Esophagus muscularis mucosa (tissue), 4 donors: Measurements from ENCODE around the gene DUSP28. TPM values are rescaled to one million over a fixed set of nuclear protein-coding genes. Genes with fewer than 3 reads are reported as not detected.

Source experiments
- DNase-seq: peaks from one replicate; pipeline ENCODE4 v3.0.0-alpha.2; 2017; ENCODE audit errors: extremely low spot score
- H3K27ac ChIP-seq, 4 donors: fragments of 200-600 bp; sonication (generic); replicated peaks in 1 of 4; 1 replicate in 3 of 4; 2 replicates in 1 of 4; pipeline ENCODE4 v1.5.1; 2016 to 2019; ENCODE audit warnings: mild to moderate bottlenecking in 1 of 4
- H3K27me3 ChIP-seq, 4 donors: fragments of 200-600 bp; sonication (generic); one replicate each; pipeline versions ENCODE4 v1.5.1 to v1.6.0; 2016 to 2019
- H3K36me3 ChIP-seq, 4 donors: fragments of 200-600 bp; sonication (generic); one replicate each; pipeline ENCODE4 v1.5.1; 2016 to 2019
- H3K4me1 ChIP-seq, 4 donors: fragments of 200-600 bp; sonication (generic); one replicate each; pipeline ENCODE4 v1.5.1; 2016 to 2019
- H3K4me3 ChIP-seq, 4 donors: fragments of 200-600 bp; sonication (generic); 1 replicate in 2 of 4; 2 replicates in 2 of 4; pipeline ENCODE4 v1.5.1; 2016 to 2019; ENCODE audit warnings: mild to moderate bottlenecking in 4 of 4, moderate library complexity in 1 of 4
- H3K9me3 ChIP-seq, 4 donors: fragments of 200-600 bp; sonication (generic); 1 replicate in 3 of 4; 2 replicates in 1 of 4; pipeline ENCODE4 v1.5.1; 2016 to 2019
- CTCF ChIP-seq, 3 experiments: fragments of 200-600 bp in 2 of 3; fragments of 450-650 bp in 1 of 3; sonication (generic) in 2 of 3; IDR thresholded peaks; one replicate each; pipeline ENCODE4 v1.5.1; 2017 to 2019; ENCODE audit warnings: antibody characterized with exemption in 3 of 3, mild to moderate bottlenecking in 2 of 3, moderate library complexity in 1 of 3
- EP300 ChIP-seq: sonication (generic); formaldehyde crosslinking; IDR thresholded peaks from one replicate; pipeline ENCODE4 v1.6.1; 2017; ENCODE audit warnings: antibody characterized with exemption
- POLR2A ChIP-seq: fragments of 450-650 bp; IDR thresholded peaks from one replicate; pipeline ENCODE4 v1.6.1; 2017; ENCODE audit warnings: antibody characterized with exemption, moderate library complexity, mild to moderate bottlenecking, low read depth
- POLR2AphosphoS5 ChIP-seq, 2 donors: sonication (generic); formaldehyde crosslinking; IDR thresholded peaks; one replicate each; pipeline ENCODE4 v1.6.1; 2017; ENCODE audit warnings: antibody characterized with exemption in 2 of 2
- WGBS: methylation state at CpG from one replicate; pipeline ENCODE4 v1.1.5; 2018; 5-methylcytosine and 5-hydroxymethylcytosine counted together
- intact Hi-C: fragments of 100-400 bp; cut with DNase I; formaldehyde crosslinking; loops from one replicate; pipeline ENCODE4 v1.15.1; 2023
- total RNA-seq, 4 donors: library from RNA; depleted of rRNA; stranded (reverse); fragments of >200 nt; gene quantifications; one replicate each; pipeline versions ENCODE4 v1.1.0 to v1.2.1, GENCODE V29; 2016

Gene DUSP28
- total RNA-seq, 4 donors from 2014 or later, result 3.8 to 7.3 (median 4.8) TPM

GRCh38 chr2:240526521-240526920, 33.6 kb upstream of the DUSP28 start:
- H3K27ac ChIP-seq, result no peak overlapping the region
- H3K36me3 ChIP-seq, result peaks cover 9 to 60% (median 40%) of the 10 kb centered on the region in 4 donors
- H3K27me3 ChIP-seq, result peaks cover 0 to 6% (median 0%) of the 10 kb centered on the region in 4 donors
- intact Hi-C loops, result no loop called here
- WGBS, result 89% methylated on average over 3 of the region's 4 CpGs
- no peak overlapping the region for H3K4me3 ChIP-seq
- peaks cover 0 to 9% (median 2%) of the 10 kb centered on the region in 4 donors for H3K9me3 ChIP-seq
- H3K4me1 ChIP-seq, result no peaks in the 10 kb centered on the region
- TF ChIP-seq CTCF (IDR thresholded peaks at IDR 0.05) (no peak), POLR2AphosphoS5 (IDR thresholded peaks at IDR 0.05) (no peak), POLR2A (no peak), EP300 (no peak)
- DNase-seq, result no peak

- Histone ChIP-seq H3K36me3 (peaks cover 9 to 59% (median 38%) of the 10 kb centered on the region in 4 donors), H3K9me3 (peaks cover 0 to 16% (median 9%) of the 10 kb centered on the region in 4 donors), H3K4me1 (no peaks in the 10 kb centered on the region), H3K4me3 (no peak overlapping the region), H3K27ac (no peak overlapping the region), H3K27me3 (no peaks in the 10 kb centered on the region)
- DNase-seq, result no peak
- WGBS, result 76% methylated on average over 3 of the region's 3 CpGs
- TF ChIP-seq EP300 (no peak), POLR2A (no peak), POLR2AphosphoS5 (IDR thresholded peaks at IDR 0.05) (no peak), CTCF (IDR thresholded peaks at IDR 0.05) (no peak)
- intact Hi-C loops, result no loop called here
Observed at GRCh38 chr2:240527153-240527750, 32.9 kb upstream of the DUSP28 start.

GRCh38 chr2:240528406-240529040, 31.6 kb upstream of the DUSP28 start:
- Histone ChIP-seq H3K9me3 (peaks cover 0 to 22% (median 13%) of the 10 kb centered on the region in 4 donors), H3K27ac (no peak overlapping the region), H3K36me3 (peaks cover 9 to 52% (median 28%) of the 10 kb centered on the region in 4 donors), H3K27me3 (no peaks in the 10 kb centered on the region), H3K4me1 (no peaks in the 10 kb centered on the region), H3K4me3 (no peak overlapping the region)
- intact Hi-C loops, result no loop called here
- no peak for DNase-seq
- no peak for TF ChIP-seq EP300
- no peak for TF ChIP-seq POLR2AphosphoS5 (IDR thresholded peaks at IDR 0.05)
- no peak for TF ChIP-seq CTCF (IDR thresholded peaks at IDR 0.05)
- no peak for TF ChIP-seq POLR2A
- 90% methylated on average over 11 of the region's 13 CpGs for WGBS

- DNase-seq, result no peak
- no peaks in the 10 kb centered on the region for H3K4me1 ChIP-seq
- TF ChIP-seq POLR2AphosphoS5 (IDR thresholded peaks at IDR 0.05) (no peak), POLR2A (no peak), CTCF (IDR thresholded peaks at IDR 0.05) (no peak), EP300 (no peak)
- no peak overlapping the region for H3K27ac ChIP-seq
- H3K36me3 ChIP-seq, result peaks cover 3 to 47% (median 23%) of the 10 kb centered on the region in 4 donors
- WGBS, result 91% methylated on average over 16 of the region's 16 CpGs
- H3K27me3 ChIP-seq, result no peaks in the 10 kb centered on the region
- H3K4me3 ChIP-seq, result no peak overlapping the region
- intact Hi-C loops, result no loop called here
- peaks cover 0 to 22% (median 13%) of the 10 kb centered on the region in 4 donors for H3K9me3 ChIP-seq
Observed at GRCh38 chr2:240529344-240529999, 30.7 kb upstream of the DUSP28 start.
